ENCODE measurements around the gene CPA1.

CPA1 gene

GRCh38 chr7:130432886-130433285 lies 52.6 kb downstream of the CPA1 start:
- DNase-seq: no peak

GRCh38 chr7:130433301-130433700 lies 53.0 kb downstream of the CPA1 start:
- DNase-seq: no peak

- DNase-seq: no peak
Measured at GRCh38 chr7:130435311-130435854, 55.1 kb downstream of the CPA1 start.

GRCh38 chr7:130436253-130436652 lies 56.0 kb downstream of the CPA1 start:
- DNase-seq: no peak

All from fibroblast of skin of right quadriceps (primary cell).